ENCODE measurements around the gene ATP2A3. TPM values are rescaled to one million over a fixed set of nuclear protein-coding genes. Genes with fewer than 3 reads are reported as not detected.

The ATP2A3 gene
- total and polyA plus RNA-seq, 12 donors: 1.3 to 29.1 (median 15.9) TPM

- Histone ChIP-seq H3K4me3 (no peak overlapping the region), H3K36me3 (replicated peaks in 1 of 2) (no peaks in the 10 kb centered on the region), H3K27me3 (no peaks in the 10 kb centered on the region), H3K27ac (no peak overlapping the region), H3K9me3 (replicated peaks in 1 of 3) (no peaks in the 10 kb centered on the region), H3K4me1 (replicated peaks in 1 of 2) (peaks cover 0 to 9% of the 10 kb centered on the region in 2 donors)
- intact Hi-C loops (cut with DNase I): loop anchor here in 1 of 2 donors (5.0 kb wide), 1 partner anchor 96 kb away; no protein-coding TSS in a partner anchor
- WGBS, 4 donors: 60 to 76% (median 69%) methylated on average over 24 to 30 of the region's 30 CpGs
- DNase-seq: peak in 2 of 7 donors; percentile 40 to 72
- no peak for TF ChIP-seq CTCF (IDR thresholded peaks at IDR 0.05)
- TF ChIP-seq POLR2A (IDR thresholded peaks at IDR 0.05): no peak
Observed at GRCh38 chr17:3911271-3912053, 52.8 kb downstream of the ATP2A3 start.

DNA sequence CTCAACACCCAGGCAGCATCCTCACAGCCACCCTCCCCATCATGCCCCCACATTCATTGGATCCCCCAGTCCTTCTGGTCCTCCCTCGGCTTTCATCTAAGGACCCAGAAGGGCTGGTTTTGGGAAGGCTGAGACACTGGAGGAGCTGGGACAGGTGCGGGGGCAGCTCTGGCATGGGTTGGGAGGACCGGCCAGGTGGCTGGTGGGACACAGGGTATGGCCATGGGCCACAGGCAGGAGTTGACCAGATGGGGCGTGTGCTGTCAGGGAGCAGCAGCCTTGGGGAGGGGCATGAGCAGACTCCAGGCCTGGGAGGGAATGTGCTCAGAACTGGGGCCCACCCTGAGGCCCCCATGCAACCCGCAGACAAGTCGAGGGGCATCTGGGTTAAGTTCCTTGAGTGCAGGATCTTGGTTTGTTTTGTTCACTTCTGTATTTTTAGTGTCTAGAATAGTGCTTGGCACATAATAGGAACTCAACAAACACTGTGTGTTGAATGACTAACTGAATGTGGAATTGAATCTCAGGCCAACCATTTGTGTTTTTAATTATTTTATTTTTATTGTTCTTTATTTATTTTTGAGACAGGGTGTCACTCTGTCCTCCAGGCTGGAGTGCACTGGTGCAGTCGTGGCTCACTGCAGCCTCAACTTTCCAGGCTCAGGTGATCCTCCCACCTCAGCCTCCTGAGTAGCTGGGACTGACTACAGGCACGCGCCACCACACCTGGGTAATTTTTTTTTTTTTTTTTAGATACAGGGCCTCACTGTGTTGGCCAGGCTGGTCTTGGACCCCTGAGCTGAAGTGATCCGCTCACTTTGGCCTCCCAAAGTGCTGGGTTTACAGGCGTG is 53.6 kb downstream of the ATP2A3 start:
- TF ChIP-seq POLR2A (IDR thresholded peaks at IDR 0.05): no peak
- no peak for TF ChIP-seq CTCF (IDR thresholded peaks at IDR 0.05)
- Histone ChIP-seq H3K9me3 (replicated peaks in 1 of 3) (no peaks in the 10 kb centered on the region), H3K27ac (no peak overlapping the region), H3K36me3 (replicated peaks in 1 of 2) (no peaks in the 10 kb centered on the region), H3K27me3 (no peaks in the 10 kb centered on the region), H3K4me1 (replicated peaks in 1 of 2) (peaks cover 0 to 5% of the 10 kb centered on the region in 2 donors), H3K4me3 (no peak overlapping the region)
- DNase-seq: no peak
- intact Hi-C loops (cut with DNase I): loop anchor here in 1 of 2 donors (5.0 kb wide), 1 partner anchor 97 kb away; no protein-coding TSS in a partner anchor
- WGBS, 4 donors: 77 to 91% (median 86%) methylated on average over 9 to 11 of the region's 11 CpGs

- intact Hi-C loops (cut with DNase I): loop anchor here in 1 of 2 donors (5.0 kb wide), 1 partner anchor 47 kb away; no protein-coding TSS in a partner anchor
- no peak overlapping the region for H3K4me3 ChIP-seq
- no peak overlapping the region for H3K27ac ChIP-seq
- H3K36me3 ChIP-seq (replicated peaks in 1 of 2): no peaks in the 10 kb centered on the region
- peaks cover 0 to 4% of the 10 kb centered on the region in 2 donors for H3K4me1 ChIP-seq (replicated peaks in 1 of 2)
- WGBS, 4 donors: 89 to 96% (median 93%) methylated on average over 7 to 12 of the region's 12 CpGs
- H3K27me3 ChIP-seq: no peaks in the 10 kb centered on the region
- H3K9me3 ChIP-seq (replicated peaks in 1 of 3): no peaks in the 10 kb centered on the region
- DNase-seq: no peak
- TF ChIP-seq CTCF (IDR thresholded peaks at IDR 0.05): no peak
- TF ChIP-seq POLR2A (IDR thresholded peaks at IDR 0.05): no peak
Observed at GRCh38 chr17:3909257-3909656, 55.0 kb downstream of the ATP2A3 start.

Data from adrenal gland (tissue), 12 donors.